ENCODE measurements around the gene ATF1.
"Not testable (repeated sequence)": the region's sequence is repeated elsewhere in the genome, so short reads cannot be mapped to it uniquely, and the experiment has no call there.

GRCh38 chr12:50833801-50834200, 69.9 kb downstream of the ATF1 start:
- TF ChIP-seq CTCF (IDR thresholded peaks at IDR 0.05; ENCODE audit: low read depth, low read length); POLR2A (IDR thresholded peaks at IDR 0.05; ENCODE audit: extremely low read depth, insufficient read length); MAX (IDR thresholded peaks at IDR 0.05; ENCODE audit: low read depth, low read length); MYC (IDR thresholded peaks at IDR 0.05; ENCODE audit: low read depth, low read length): not testable (repeated sequence)

Measured in NB4 (cell line).